Endodermal cell (in vitro differentiated cells): Measurements from ENCODE around the gene FBXL17. TPM values are rescaled to one million over a fixed set of nuclear protein-coding genes. Genes with fewer than 3 reads are reported as not detected.

Experiments used
- DNase-seq: peaks from one replicate; pipeline ENCODE4 v3.0.0-alpha.2; 2017
- H3K27ac ChIP-seq: 2 replicates; pipeline ENCODE4 v1.5.1; 2013; ENCODE audit warnings: mild to moderate bottlenecking, low read depth, low read length, moderate library complexity
- H3K27me3 ChIP-seq: 2 replicates; pipeline ENCODE4 v1.6.1; 2013; ENCODE audit warnings: mild to moderate bottlenecking, low read length, moderate library complexity; ENCODE audit not compliant: insufficient read depth, control insufficient read depth, poor library complexity, severe bottlenecking
- H3K36me3 ChIP-seq: 2 replicates; pipeline ENCODE4 v1.7.0; 2013; ENCODE audit warnings: mild to moderate bottlenecking, low read length, moderate library complexity; ENCODE audit not compliant: control insufficient read depth, insufficient read depth
- H3K4me1 ChIP-seq: one replicate; pipeline ENCODE4 v1.7.0; 2013; ENCODE audit warnings: low read length; ENCODE audit not compliant: control insufficient read depth, insufficient read depth
- H3K4me3 ChIP-seq: 2 replicates; pipeline ENCODE4 v1.5.1; 2013; ENCODE audit warnings: mild to moderate bottlenecking, low read length, moderate library complexity
- H3K9ac ChIP-seq: 2 replicates; pipeline ENCODE4 v1.6.1; 2013; ENCODE audit warnings: mild to moderate bottlenecking, low read length, moderate library complexity; ENCODE audit not compliant: poor library complexity, severe bottlenecking; ENCODE audit errors: extremely low read depth
- H3K9me3 ChIP-seq: 2 replicates; pipeline ENCODE4 v1.6.1; 2013; ENCODE audit warnings: mild to moderate bottlenecking, low read length, moderate library complexity; ENCODE audit not compliant: control insufficient read depth
- H3K27ac Mint-ChIP-seq: 2 replicates; pipeline ENCODE4 v1.8.0; 2020; ENCODE audit warnings: mixed read lengths
- H3K27me3 Mint-ChIP-seq: 2 replicates; pipeline ENCODE4 v1.8.0; 2021; ENCODE audit warnings: mild to moderate bottlenecking, mixed read lengths; ENCODE audit not compliant: insufficient read depth
- H3K36me3 Mint-ChIP-seq: 2 replicates; pipeline ENCODE4 v1.8.0; 2020; ENCODE audit warnings: low read depth, mixed read lengths
- H3K4me1 Mint-ChIP-seq: 2 replicates; pipeline ENCODE4 v1.8.0; 2020; ENCODE audit warnings: mixed read lengths
- H3K4me3 Mint-ChIP-seq: 2 replicates; pipeline ENCODE4 v1.8.0; 2020; ENCODE audit warnings: mild to moderate bottlenecking, moderate library complexity, mixed read lengths
- H3K9me3 Mint-ChIP-seq: 2 replicates; pipeline ENCODE4 v1.8.0; 2020; ENCODE audit warnings: mild to moderate bottlenecking, mixed read lengths
- CTCF ChIP-seq: fragments of 200-600 bp; sonication (generic); conservative IDR thresholded peaks from 2 replicates; pipeline ENCODE4 v1.5.0; 2021; ENCODE audit warnings: antibody characterized with exemption, mild to moderate bottlenecking
- WGBS, 2 experiments: methylation state at CpG; one replicate each; pipeline versions ENCODE4 v1.1.5 to v1.1.7; 2013; ENCODE audit warnings: missing lambda C conversion rate in 2 of 2, mixed read lengths in 1 of 2; ENCODE audit not compliant: insufficient coverage in 1 of 2, insufficient read length in 1 of 2; 5-methylcytosine and 5-hydroxymethylcytosine counted together
- total RNA-seq, 2 donors: library from RNA; stranded (reverse); fragmentation: NEBNext Ultra II Directional in 1 of 2; extraction: Animal tissue kit (Norgen Biotek cat#: 25700) in 1 of 2; gene quantifications; 2 replicates in 1 of 2; 3 replicates in 1 of 2; pipeline ENCODE4 v1.2.1, GENCODE V29; 2021

FBXL17 gene
- total RNA-seq, 2 donors from 2014 or later, result 7.4 to 8.6 TPM

- H3K36me3 Mint-ChIP-seq, result peaks cover 4% of the 10 kb centered on the region
- no peak overlapping the region for H3K27ac Mint-ChIP-seq
- no peaks in the 10 kb centered on the region for H3K27me3 Mint-ChIP-seq
- no peaks in the 10 kb centered on the region for H3K27me3 ChIP-seq
- H3K9ac ChIP-seq, result no peak overlapping the region
- no peak overlapping the region for H3K4me3 Mint-ChIP-seq
- peaks cover 4% of the 10 kb centered on the region for H3K4me1 ChIP-seq
- no peak for TF ChIP-seq CTCF
- no peak overlapping the region for H3K4me3 ChIP-seq
- H3K4me1 Mint-ChIP-seq, result peaks cover 6% of the 10 kb centered on the region
- H3K27ac ChIP-seq, result no peak overlapping the region
- H3K36me3 ChIP-seq, result no peaks in the 10 kb centered on the region
- WGBS, 2 experiments, result 93 to 97% methylated on average over 3 to 6 of the region's 6 CpGs
- no peak for DNase-seq
- H3K9me3 Mint-ChIP-seq, result peaks cover 4% of the 10 kb centered on the region
- peaks cover 8% of the 10 kb centered on the region for H3K9me3 ChIP-seq
Observed at GRCh38 chr5:108171759-108172158, 210.1 kb downstream of the FBXL17 start.

DNA sequence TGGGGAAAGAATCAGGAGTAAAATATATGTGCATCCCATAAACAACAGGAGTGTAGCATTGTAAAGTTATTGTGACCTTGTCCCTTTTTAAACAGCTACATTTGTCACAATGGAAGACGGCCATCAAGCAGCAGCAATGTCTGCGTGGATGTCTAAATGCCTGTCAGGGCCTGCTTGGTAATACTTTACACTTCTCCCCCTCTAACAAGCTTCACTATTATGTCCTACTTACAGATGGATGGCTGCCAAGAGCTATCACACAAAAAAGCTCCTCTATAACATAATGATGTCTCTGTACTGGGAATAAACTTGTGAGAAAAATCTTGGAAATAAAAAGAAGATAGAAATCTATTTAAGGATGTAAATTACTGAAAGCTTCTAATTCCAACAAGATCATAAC, 213.0 kb downstream of the FBXL17 start:
- H3K27ac Mint-ChIP-seq, result no peak overlapping the region
- no peak for TF ChIP-seq CTCF
- Histone ChIP-seq H3K4me1 (peaks cover 4% of the 10 kb centered on the region), H3K9me3 (peaks cover 8% of the 10 kb centered on the region), H3K27me3 (no peaks in the 10 kb centered on the region), H3K27ac (no peak overlapping the region), H3K9ac (no peak overlapping the region), H3K4me3 (no peak overlapping the region), H3K36me3 (no peaks in the 10 kb centered on the region)
- DNase-seq, result no peak
- peaks cover 4% of the 10 kb centered on the region for H3K9me3 Mint-ChIP-seq
- WGBS, 2 experiments, result 96 to 100% methylated on average over 1 to 2 of the region's 2 CpGs
- no peaks in the 10 kb centered on the region for H3K27me3 Mint-ChIP-seq
- peaks cover 4% of the 10 kb centered on the region for H3K4me1 Mint-ChIP-seq
- peaks cover 4% of the 10 kb centered on the region for H3K36me3 Mint-ChIP-seq
- H3K4me3 Mint-ChIP-seq, result no peak overlapping the region

DNA sequence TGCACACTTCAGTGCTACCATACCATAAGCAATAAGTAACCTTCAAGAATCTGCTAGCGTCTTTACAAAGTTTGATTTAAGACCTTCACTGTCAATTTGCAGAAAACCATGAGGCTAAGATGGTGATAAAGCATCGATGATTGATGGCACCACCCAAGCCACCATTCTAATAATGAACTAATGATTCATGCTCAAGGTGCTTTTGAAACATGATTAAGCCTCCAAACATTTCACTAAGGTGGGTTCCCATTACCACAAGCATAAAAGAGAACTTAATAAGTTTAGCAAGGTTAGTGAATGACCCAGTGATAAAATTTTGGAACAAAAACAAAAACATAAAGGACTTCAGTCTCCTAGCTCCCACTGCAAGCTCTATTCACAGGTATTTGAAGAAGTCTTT, 214.7 kb downstream of the FBXL17 start:
- Mint-ChIP-seq H3K4me3 (no peak overlapping the region), H3K27me3 (no peaks in the 10 kb centered on the region), H3K9me3 (peaks cover 4% of the 10 kb centered on the region), H3K27ac (no peak overlapping the region), H3K4me1 (peaks cover 4% of the 10 kb centered on the region), H3K36me3 (peaks cover 4% of the 10 kb centered on the region)
- DNase-seq, result no peak
- Histone ChIP-seq H3K4me3 (no peak overlapping the region), H3K9ac (no peak overlapping the region), H3K4me1 (peaks cover 4% of the 10 kb centered on the region), H3K27me3 (no peaks in the 10 kb centered on the region), H3K9me3 (peaks cover 4% of the 10 kb centered on the region), H3K27ac (no peak overlapping the region), H3K36me3 (no peaks in the 10 kb centered on the region)
- TF ChIP-seq CTCF, result no peak
- 95% methylated on average over 2 of the region's 2 CpGs; no CpG with 5 or more reads in 1 of the 2 experiments for WGBS, 2 experiments
